ENCODE data around the gene FKBP5.

GRCh38 chr6:35624341-35625070, 64.2 kb downstream of the FKBP5 start:
- no peak for TF ChIP-seq POLR2A (IDR thresholded peaks at IDR 0.05)
- TF ChIP-seq CTCF (IDR thresholded peaks at IDR 0.05) = no peak
- no peak for TF ChIP-seq POLR2AphosphoS5 (IDR thresholded peaks at IDR 0.05)
